ENCODE measurements around the gene PSMB1.
A peak's percentile ranks its signal among the peaks of the same experiment; 100 is the strongest.
"Not testable (repeated sequence)": the region's sequence is repeated elsewhere in the genome, so short reads cannot be mapped to it uniquely, and the experiment has no call there.

Gene PSMB1

GRCh38 chr6:170535004-170535403 lies 18.1 kb downstream of the PSMB1 start:
- DNase-seq (ENCODE audit: low read depth, low spot score) = no peak

GRCh38 chr6:170533792-170534191 lies 19.3 kb downstream of the PSMB1 start:
- DNase-seq (ENCODE audit: low read depth, low spot score) = no peak

- DNase-seq (ENCODE audit: low read depth, low spot score) = no peak
Observed at GRCh38 chr6:170532867-170533488, 20.1 kb downstream of the PSMB1 start.

GRCh38 chr6:170529839-170530469 lies 23.2 kb downstream of the PSMB1 start:
- DNase-seq (ENCODE audit: low read depth, low spot score) = peak; percentile 58

- DNase-seq (ENCODE audit: low read depth, low spot score) = not testable (repeated sequence)
Observed at GRCh38 chr6:170527995-170528394, 25.1 kb downstream of the PSMB1 start.

- DNase-seq (ENCODE audit: low read depth, low spot score) = no peak
Observed at GRCh38 chr6:170525795-170526194, 27.3 kb downstream of the PSMB1 start.

- no peak for DNase-seq (ENCODE audit: low read depth, low spot score)
Observed at GRCh38 chr6:170524172-170524502, 29.0 kb downstream of the PSMB1 start.

GRCh38 chr6:170523256-170524171 lies 29.6 kb downstream of the PSMB1 start:
- no peak for DNase-seq (ENCODE audit: low read depth, low spot score)

- DNase-seq (ENCODE audit: low read depth, low spot score) = no peak
Observed at GRCh38 chr6:170522565-170523183, 30.4 kb downstream of the PSMB1 start.

GRCh38 chr6:170516783-170517616 lies 36.1 kb downstream of the PSMB1 start:
- peak; percentile 36 for DNase-seq (ENCODE audit: low read depth, low spot score)

GRCh38 chr6:170514908-170515307 lies 38.2 kb downstream of the PSMB1 start:
- no peak for DNase-seq (ENCODE audit: low read depth, low spot score)

- no peak for DNase-seq (ENCODE audit: low read depth, low spot score)
Observed at GRCh38 chr6:170512249-170512648, 40.9 kb downstream of the PSMB1 start.

- DNase-seq (ENCODE audit: low read depth, low spot score) = no peak
Observed at GRCh38 chr6:170510631-170511030, 42.5 kb downstream of the PSMB1 start.

GRCh38 chr6:170509723-170510018 lies 43.4 kb downstream of the PSMB1 start:
- DNase-seq (ENCODE audit: low read depth, low spot score) = no peak

GRCh38 chr6:170508892-170509722 lies 44.0 kb downstream of the PSMB1 start:
- DNase-seq (ENCODE audit: low read depth, low spot score) = not testable (repeated sequence)

GRCh38 chr6:170508275-170508674 lies 44.8 kb downstream of the PSMB1 start:
- not testable (repeated sequence) for DNase-seq (ENCODE audit: low read depth, low spot score)

GRCh38 chr6:170507728-170508127 lies 45.4 kb downstream of the PSMB1 start:
- DNase-seq (ENCODE audit: low read depth, low spot score) = not testable (repeated sequence)

- DNase-seq (ENCODE audit: low read depth, low spot score) = no peak
Observed at GRCh38 chr6:170506446-170506845, 46.7 kb downstream of the PSMB1 start.

- DNase-seq (ENCODE audit: low read depth, low spot score) = no peak
Observed at GRCh38 chr6:170505306-170505705, 47.8 kb downstream of the PSMB1 start.

GRCh38 chr6:170504479-170504878 lies 48.6 kb downstream of the PSMB1 start:
- DNase-seq (ENCODE audit: low read depth, low spot score) = no peak

GRCh38 chr6:170503414-170503761 lies 49.7 kb downstream of the PSMB1 start:
- no peak for DNase-seq (ENCODE audit: low read depth, low spot score)

All from brain pericyte (primary cell).